NCI-H526 treated with DMSO at 0.1 percent for 48 hours (cell line): ENCODE measurements around the gene LINC00632.

Experiments used
- DNase-seq: peaks from one replicate; lab custom pipeline; 2025; lab: John Stamatoyannopoulos, UW

The LINC00632 gene

DNA sequence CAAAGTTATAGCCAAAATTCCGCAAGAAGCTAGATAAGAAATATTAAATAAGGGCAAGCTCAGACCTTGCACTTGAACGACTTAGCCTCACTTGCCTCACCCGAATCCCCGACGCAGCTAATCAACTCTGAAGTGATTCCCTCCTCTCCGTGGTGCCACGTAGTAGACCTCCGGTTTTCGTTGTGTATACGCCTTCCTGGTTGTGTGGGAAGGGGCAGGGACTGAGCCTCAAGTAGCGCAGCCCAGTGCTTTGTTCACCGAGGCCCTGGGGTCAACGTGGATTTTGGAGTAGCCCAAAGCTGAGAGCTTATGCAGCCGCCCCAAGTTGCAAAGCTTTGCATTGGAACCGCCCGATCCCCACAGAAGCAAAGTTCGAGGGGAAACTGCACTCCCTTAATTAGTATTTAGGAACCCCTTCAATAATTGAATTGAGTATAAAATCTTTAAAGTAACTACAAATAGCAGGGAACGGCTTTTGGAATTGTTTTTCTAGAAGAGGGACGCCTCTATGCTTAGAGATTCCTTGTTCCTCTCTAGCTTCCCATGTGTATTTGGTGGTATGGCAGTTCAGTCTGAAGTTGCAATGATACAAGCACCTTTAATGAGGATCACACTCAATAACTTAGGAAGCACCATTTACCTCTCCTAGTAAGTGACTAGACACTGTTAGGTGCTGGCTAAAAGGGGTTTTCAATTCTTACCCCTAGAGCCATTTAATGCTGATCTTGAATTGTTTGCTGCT lies 55.7 kb downstream of the LINC00632 start:
- no peak for DNase-seq

DNA sequence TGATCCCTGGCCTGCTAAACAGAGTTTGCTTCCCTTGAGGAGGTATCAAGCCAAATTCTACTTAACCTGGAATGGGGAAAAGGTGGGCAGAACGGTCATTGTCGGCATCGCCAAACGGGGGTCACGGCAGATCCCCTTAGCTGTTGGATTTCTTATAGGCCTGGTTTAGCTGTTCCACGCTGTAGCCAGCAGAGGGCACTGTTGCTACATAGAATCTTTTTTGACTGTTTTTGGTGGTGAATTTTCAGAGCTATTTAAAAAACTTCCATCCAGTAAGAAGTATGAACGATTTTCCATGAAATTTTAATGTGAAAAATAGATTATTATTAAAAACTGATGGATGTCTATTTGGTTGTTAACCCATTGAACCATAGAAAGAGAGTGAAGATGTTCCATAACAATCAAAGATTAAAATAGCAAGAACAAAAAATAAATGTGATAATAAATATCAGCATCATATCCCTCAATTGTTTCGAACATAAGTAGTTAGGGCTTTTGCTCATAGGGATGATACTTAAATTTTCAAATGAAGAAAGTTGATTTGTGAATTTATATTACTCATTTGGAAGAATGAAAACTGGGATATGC lies 56.6 kb downstream of the LINC00632 start:
- no peak for DNase-seq

DNA sequence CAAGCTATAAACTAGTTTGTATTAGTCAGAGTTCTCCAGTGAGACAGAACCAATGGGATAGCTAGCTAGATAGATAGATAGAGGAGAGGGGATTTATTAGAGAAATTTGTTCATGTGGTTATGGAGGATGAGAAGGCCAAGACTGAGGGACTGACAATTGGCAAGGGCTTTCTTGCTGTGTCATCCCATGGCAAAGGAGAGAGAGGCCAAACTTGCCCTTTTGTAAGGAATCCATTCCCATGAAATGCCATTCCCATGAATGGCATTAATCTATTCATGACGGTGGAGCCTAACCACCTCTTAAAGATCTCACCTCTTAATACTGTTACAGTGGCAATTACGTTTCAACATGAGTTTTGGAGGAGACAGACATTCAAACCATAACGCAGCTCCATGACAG lies 58.1 kb downstream of the LINC00632 start:
- DNase-seq, result no peak

DNA sequence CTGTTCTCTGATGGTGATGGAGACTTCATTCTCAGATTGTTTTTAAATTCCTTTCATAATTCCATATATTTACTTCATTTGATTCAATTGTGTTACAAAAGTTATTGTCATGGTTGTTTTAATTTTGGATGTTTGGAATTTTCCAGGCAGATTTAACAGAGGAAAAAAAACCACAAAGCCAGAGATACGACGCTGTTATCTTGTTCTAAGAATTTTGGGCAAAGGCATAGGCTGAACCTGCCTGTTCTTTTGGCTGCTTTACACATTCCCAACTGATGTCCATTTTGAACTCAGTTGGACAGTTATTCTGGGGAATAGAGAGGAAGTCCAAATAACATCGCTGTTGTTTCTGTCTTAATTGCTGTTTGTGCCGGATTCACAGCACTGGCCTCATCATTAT lies 65.7 kb downstream of the LINC00632 start:
- no peak for DNase-seq

DNA sequence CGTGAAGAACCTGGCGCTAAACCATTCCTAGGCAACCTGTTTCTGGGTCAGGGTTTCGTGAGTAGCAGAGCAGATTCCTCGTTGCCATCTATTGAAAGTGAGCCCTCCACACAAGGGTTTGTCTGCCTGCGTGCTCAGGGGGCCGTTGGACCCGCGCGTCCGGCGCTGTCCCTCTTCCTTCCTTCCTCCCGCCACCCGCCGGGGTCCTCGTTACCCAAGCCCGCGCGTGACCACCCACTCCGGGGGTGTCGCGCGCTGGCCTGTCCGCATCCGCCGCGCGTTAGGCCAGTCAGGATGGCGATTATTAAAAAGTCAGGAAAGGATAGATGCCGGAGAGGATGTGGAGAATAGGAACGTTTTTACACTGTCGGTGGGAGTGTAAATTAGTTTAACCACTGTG lies 66.8 kb downstream of the LINC00632 start:
- no peak for DNase-seq

DNA sequence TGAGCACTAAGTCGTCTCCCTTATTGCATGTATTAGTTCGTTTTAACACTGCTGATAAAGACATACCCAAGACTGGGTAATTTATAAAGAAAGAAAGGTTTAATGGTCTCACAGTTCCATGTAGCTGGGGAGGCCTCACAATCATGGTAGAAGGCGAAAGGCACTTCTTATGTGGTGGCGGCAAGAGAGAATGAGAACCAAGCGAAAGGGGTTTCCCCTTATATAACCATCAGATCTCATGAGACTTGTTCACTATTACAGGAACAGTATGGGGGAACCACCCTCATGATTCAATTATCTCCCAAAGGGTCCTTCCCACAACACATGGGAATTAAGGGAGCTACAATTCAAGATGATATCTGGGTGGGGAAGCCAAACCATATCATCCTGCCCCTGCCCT lies 85.1 kb downstream of the LINC00632 start:
- DNase-seq, result no peak

DNA sequence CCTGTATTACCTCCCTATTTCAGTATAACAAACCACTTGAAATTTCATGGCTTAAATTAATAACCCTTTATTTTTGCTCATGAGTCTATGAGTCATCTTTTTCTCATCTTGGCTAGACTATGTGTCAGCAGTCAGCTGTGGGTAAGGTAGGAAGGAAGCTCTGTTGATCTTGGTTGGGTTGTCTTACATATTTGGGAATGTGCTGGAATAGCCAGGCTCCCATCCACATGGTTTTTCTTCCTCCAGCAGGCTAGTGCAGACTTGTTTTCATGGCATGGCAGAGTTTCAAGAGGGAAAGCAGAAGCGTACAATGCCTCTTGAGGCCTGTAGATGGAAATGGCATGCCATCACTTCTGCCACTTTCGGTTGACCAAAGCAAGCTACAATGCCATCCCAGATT lies 89.7 kb downstream of the LINC00632 start:
- no peak for DNase-seq

DNA sequence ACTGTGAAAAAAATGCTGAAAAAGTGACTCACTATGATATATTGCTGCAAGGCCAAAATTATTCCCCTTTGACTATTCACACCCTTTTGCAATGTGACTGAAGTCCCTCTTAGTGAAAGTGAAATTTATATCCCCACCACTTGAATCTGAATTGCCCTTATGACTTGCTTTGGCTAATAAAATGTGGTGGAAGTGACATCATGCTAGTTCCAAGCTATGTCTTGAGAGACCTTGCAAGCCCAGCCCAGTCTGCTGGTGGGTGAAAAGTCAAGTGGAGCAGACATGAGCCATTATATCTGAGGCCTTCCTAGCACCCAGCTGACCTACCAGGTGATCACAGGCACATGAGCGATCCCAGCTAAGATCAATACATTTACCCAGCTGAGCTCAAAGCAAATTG lies 94.7 kb downstream of the LINC00632 start:
- no peak for DNase-seq

DNA sequence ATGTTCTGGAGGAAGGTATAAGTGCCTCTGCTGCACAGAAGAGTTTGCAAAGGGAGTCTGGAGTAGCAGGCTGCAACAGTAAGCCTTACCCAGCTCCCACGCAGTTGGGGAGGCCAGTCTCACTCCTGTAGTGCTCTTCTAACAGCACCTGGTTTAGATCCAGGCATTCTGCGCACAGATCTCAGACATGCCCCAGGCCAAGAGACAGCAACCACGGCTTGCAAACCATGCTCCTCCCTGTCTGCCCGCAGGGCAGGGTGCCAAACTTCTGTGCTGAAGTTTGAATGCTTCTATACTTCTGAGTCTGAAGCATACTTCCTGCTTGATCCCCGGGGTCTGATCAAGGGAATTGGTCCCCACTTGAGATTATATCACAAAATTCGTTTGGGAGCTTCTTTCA lies 106.3 kb downstream of the LINC00632 start:
- no peak for DNase-seq

DNA sequence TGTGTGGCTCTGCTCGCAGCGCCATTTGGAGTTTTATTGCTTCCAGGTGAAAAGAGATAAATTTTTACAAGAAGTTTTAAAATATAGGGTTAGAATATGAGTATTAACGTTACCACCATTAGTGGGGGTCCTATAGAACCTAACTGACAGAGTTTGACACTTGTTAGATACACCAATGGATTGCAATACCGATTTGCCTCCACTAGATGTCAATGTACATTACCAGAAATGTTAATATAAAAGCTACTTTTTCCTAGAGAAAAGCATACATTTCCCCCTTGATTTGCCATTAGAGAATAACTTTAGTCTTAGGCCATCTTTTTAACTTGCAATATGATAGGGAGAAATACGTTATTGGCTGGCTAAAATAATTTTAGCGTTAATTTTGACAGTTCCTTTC lies 108.4 kb downstream of the LINC00632 start:
- DNase-seq, result peak; percentile 0

DNA sequence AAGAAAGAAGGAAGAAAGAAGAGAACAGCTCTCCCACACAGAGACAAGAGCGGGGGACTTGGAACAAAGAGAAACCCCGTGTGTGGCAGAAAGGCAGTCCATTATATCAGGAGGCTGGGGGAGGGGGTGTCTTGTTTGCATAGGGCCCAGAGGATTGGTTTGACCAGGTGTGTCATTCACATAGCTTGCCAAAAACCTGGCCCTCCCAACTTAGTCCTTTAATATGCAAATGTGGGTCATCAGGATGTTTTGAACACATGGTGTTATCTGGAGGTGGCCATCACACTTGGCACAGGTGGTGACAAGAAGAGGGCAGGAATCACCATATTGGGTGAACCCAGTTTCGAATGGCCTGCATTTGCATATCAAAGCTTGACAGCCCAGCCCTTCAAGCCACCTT lies 111.7 kb downstream of the LINC00632 start:
- DNase-seq, result no peak

DNA sequence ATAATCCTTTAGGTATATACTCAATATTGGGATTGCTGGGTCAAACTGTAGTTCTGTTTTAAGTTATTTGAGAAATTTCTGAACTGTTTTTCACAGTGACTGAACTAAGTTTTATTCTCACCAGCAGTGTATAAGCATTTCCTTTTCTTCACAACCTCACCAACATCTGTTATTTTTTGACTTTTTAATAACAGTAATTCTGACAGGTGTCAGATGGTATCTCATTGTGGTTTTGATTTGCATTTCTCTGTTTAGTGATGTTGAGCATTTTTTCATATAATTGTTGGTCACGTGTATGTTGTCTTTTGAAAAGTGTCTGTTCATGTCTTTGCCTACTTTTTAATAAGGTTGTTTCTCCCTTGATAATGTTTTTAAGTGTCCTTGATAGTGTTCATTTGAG lies 112.6 kb downstream of the LINC00632 start:
- no peak for DNase-seq

DNA sequence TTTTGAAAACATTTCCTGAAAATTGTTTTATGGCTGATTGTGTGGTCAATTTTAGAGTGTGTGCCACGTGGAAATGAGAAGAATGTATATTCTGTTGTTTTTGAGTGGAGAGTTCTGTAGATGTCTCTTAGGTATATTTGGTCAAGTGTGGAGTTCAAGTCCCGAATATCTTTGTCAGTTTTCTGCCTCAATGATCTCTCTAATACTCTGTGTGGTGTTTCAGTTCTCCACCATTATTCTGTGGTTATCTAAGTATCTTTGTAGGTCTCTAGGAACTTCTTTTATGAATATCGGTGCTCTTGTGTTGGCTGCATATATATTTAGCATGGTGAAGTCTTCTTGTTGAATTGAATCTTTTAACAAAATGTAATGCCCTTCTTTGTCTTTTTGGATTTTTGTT lies 113.3 kb downstream of the LINC00632 start:
- DNase-seq, result no peak

DNA sequence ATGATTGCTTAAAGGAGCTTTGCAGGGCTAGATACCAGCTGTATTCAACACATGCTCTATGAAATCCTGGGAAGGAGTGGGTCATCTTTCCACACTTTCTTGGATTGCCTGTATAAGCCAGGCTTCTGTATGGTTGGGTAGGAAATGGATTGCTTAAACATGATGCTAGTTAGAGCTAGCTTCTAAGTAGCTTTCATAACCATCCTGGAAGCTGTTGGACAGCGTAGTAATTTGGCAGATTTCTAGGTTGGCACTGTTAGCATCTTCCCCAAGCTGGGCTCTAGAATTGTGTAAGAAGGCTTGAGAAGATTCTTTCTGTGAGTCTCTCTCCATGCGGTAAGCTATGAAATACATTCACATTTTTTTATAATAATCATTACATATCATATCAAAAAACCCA lies 127.3 kb downstream of the LINC00632 start:
- no peak for DNase-seq
